Trophoblast cell (in vitro differentiated cells and primary cell): ENCODE results near the gene GFOD1.

ENCODE experiments used
- DNase-seq, 2 donors: peaks; one replicate each; pipeline ENCODE4 v3.0.0-alpha.2; 2016
- H2AFZ ChIP-seq: 2 replicates; pipeline ENCODE4 v1.6.1; 2013; ENCODE audit warnings: low read length, moderate library complexity, mild to moderate bottlenecking; ENCODE audit not compliant: insufficient read depth, poor library complexity
- H2AK5ac ChIP-seq: 2 replicates; pipeline ENCODE4 v1.6.1; 2013; ENCODE audit warnings: mild to moderate bottlenecking, low read length
- H2BK120ac ChIP-seq: 2 replicates; pipeline ENCODE4 v1.6.1; 2013; ENCODE audit warnings: low read length, mild to moderate bottlenecking, moderate library complexity; ENCODE audit not compliant: insufficient read depth, poor library complexity
- H2BK12ac ChIP-seq: 2 replicates; pipeline ENCODE4 v1.6.1; 2013; ENCODE audit warnings: mild to moderate bottlenecking, low read length, moderate library complexity
- H2BK5ac ChIP-seq: 2 replicates; pipeline ENCODE4 v1.6.1; 2013; ENCODE audit warnings: low read length, low read depth, moderate library complexity, mild to moderate bottlenecking; ENCODE audit not compliant: poor library complexity
- H3K14ac ChIP-seq: 2 replicates; pipeline ENCODE4 v1.6.1; 2013; ENCODE audit warnings: mild to moderate bottlenecking, low read length
- H3K18ac ChIP-seq: 2 replicates; pipeline ENCODE4 v1.6.1; 2013; ENCODE audit warnings: mild to moderate bottlenecking, low read length
- H3K23ac ChIP-seq: 2 replicates; pipeline ENCODE4 v1.6.1; 2013; ENCODE audit warnings: low read length
- H3K27ac ChIP-seq: 2 replicates; pipeline ENCODE4 v1.5.1; 2013; ENCODE audit warnings: low read depth, mild to moderate bottlenecking, inconsistent platforms, low read length, moderate library complexity
- H3K27me3 ChIP-seq: 2 replicates; pipeline ENCODE4 v1.6.1; 2013; ENCODE audit warnings: inconsistent platforms, mild to moderate bottlenecking, low read length, moderate library complexity; ENCODE audit not compliant: insufficient read depth
- H3K36me3 ChIP-seq, 2 experiments: 1 replicate in 1 of 2; 2 replicates in 1 of 2; pipeline ENCODE4 v1.6.1; 2013; ENCODE audit warnings: low read length in 2 of 2, mild to moderate bottlenecking in 2 of 2, moderate library complexity in 1 of 2; ENCODE audit not compliant: insufficient read depth in 2 of 2, control insufficient read depth in 1 of 2
- H3K4ac ChIP-seq: 2 replicates; pipeline ENCODE4 v1.6.1; 2013; ENCODE audit warnings: low read depth, mild to moderate bottlenecking, low read length, moderate library complexity
- H3K4me1 ChIP-seq, 2 experiments: 1 replicate in 1 of 2; 2 replicates in 1 of 2; pipeline ENCODE4 v1.6.1; 2013; ENCODE audit warnings: low read length in 2 of 2, mild to moderate bottlenecking in 2 of 2, moderate library complexity in 1 of 2; ENCODE audit not compliant: insufficient read depth in 2 of 2, control insufficient read depth in 1 of 2
- H3K4me2 ChIP-seq: 2 replicates; pipeline ENCODE4 v1.6.1; 2013; ENCODE audit warnings: inconsistent platforms, mild to moderate bottlenecking, low read length, moderate library complexity
- H3K4me3 ChIP-seq: 2 replicates; pipeline ENCODE4 v1.5.1; 2013; ENCODE audit warnings: mild to moderate bottlenecking, low read depth, low read length, inconsistent platforms
- H3K79me1 ChIP-seq: one replicate; pipeline ENCODE4 v1.6.1; 2013; ENCODE audit warnings: low read length
- H3K79me2 ChIP-seq: 2 replicates; pipeline ENCODE4 v1.6.1; 2013; ENCODE audit warnings: low read length, mild to moderate bottlenecking; ENCODE audit not compliant: control insufficient read depth, insufficient read depth, poor library complexity
- H3K9ac ChIP-seq: 2 replicates; pipeline ENCODE4 v1.6.1; 2013; ENCODE audit warnings: mild to moderate bottlenecking, low read length
- H3K9me3 ChIP-seq: 2 replicates; pipeline ENCODE4 v1.6.1; 2013; ENCODE audit warnings: low read depth, mild to moderate bottlenecking, control low read depth, inconsistent platforms, low read length; ENCODE audit not compliant: insufficient read depth
- H4K12ac ChIP-seq: 2 replicates; pipeline ENCODE4 v1.6.1; 2013; ENCODE audit warnings: low read depth, mild to moderate bottlenecking, low read length, moderate library complexity
- H4K8ac ChIP-seq: 2 replicates; pipeline ENCODE4 v1.6.1; 2013; ENCODE audit warnings: low read depth, mild to moderate bottlenecking, low read length, moderate library complexity
- H4K91ac ChIP-seq: one replicate; pipeline ENCODE4 v1.6.1; 2013; ENCODE audit warnings: low read depth, mild to moderate bottlenecking, low read length, moderate library complexity
- WGBS: extraction: QIAGEN DNeasy Blood & Tissue Kit; methylation state at CpG from one replicate; pipeline ENCODE4 v1.1.7; 2013; ENCODE audit warnings: missing lambda C conversion rate; ENCODE audit not compliant: insufficient read length, insufficient coverage; ENCODE audit errors: extremely low coverage; 5-methylcytosine and 5-hydroxymethylcytosine counted together

Gene GFOD1

DNA sequence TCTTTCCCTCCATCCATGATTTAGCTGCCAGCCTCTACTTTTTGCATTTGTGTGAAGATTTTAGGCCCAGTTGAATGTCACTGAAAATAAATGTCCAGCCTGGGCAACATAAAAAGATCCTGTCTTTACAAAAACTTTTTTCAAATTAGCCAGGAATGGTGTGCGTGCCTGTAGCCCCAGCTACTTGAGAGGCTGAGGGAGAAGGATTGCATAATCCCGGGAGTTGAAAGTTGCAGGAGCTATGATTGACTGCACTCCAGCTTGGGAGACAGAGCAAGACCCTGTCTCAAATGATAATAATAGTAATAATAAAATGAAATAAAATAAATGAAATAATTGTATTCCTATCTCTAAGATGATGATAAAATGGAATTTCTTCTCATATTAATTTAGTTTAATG lies 5.0 kb upstream of the GFOD1 start:
- Histone ChIP-seq H4K91ac (no peak overlapping the region), H3K27me3 (peaks cover 8% of the 10 kb centered on the region), H3K23ac (no peak overlapping the region), H3K9ac (no peak overlapping the region), H3K79me2 (no peaks in the 10 kb centered on the region), H3K79me1 (no peaks in the 10 kb centered on the region), H3K27ac (no peak overlapping the region), H3K18ac (no peak overlapping the region), H3K4me1 (peaks cover 8 to 14% of the 10 kb centered on the region in 2 experiments), H3K4me2 (no peak overlapping the region), H2BK120ac (no peak overlapping the region), H2BK12ac (no peak overlapping the region), H2AFZ (no peak overlapping the region), H3K4ac (no peak overlapping the region), H4K8ac (no peak overlapping the region), H3K9me3 (peaks cover 3% of the 10 kb centered on the region), H3K14ac (no peak overlapping the region), H4K12ac (no peak overlapping the region), H2BK5ac (no peak overlapping the region), H3K4me3 (no peak overlapping the region), H2AK5ac (no peak overlapping the region), H3K36me3 (no peaks in the 10 kb centered on the region)
- no peak for DNase-seq
- no CpG with 5 or more reads among the region's 2 CpGs for whole genome bisulfite sequencing

DNA sequence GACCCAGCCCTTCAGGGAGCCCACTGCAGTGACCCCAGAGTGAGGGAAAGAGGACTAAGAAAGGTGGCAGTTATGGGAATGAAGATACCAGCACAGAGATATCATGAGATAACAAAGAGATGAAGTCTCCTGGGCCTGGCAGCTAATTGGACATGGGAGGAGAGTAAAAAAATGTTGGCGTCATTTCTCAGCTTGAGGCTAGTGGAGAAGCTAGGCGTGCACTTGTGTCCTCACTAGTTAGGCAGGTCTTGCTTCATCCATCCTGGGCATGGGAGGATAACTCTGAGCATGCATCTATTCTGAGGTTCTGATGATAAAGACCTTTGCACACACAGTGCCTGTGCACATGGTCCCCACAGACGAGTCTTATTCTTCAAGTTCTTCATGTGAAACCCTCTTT lies 4.1 kb upstream of the GFOD1 start:
- H3K79me1 ChIP-seq, result no peaks in the 10 kb centered on the region
- no peaks in the 10 kb centered on the region for H3K79me2 ChIP-seq
- H3K4ac ChIP-seq, result no peak overlapping the region
- H2BK12ac ChIP-seq, result no peak overlapping the region
- no peak overlapping the region for H3K23ac ChIP-seq
- no peak overlapping the region for H4K91ac ChIP-seq
- no peaks in the 10 kb centered on the region for H3K36me3 ChIP-seq
- H3K14ac ChIP-seq, result no peak overlapping the region
- no peak overlapping the region for H3K4me2 ChIP-seq
- no peak overlapping the region for H2AFZ ChIP-seq
- peaks cover 11% of the 10 kb centered on the region for H3K27me3 ChIP-seq
- no peak overlapping the region for H3K18ac ChIP-seq
- H3K4me3 ChIP-seq, result no peak overlapping the region
- H3K27ac ChIP-seq, result no peak overlapping the region
- H3K4me1 ChIP-seq, result peaks cover 8 to 16% of the 10 kb centered on the region in 2 experiments
- H2BK5ac ChIP-seq, result no peak overlapping the region
- H4K8ac ChIP-seq, result no peak overlapping the region
- no peak overlapping the region for H3K9ac ChIP-seq
- peak; percentile 69 to 78 for DNase-seq
- no peak overlapping the region for H2AK5ac ChIP-seq
- no CpG with 5 or more reads among the region's 3 CpGs for WGBS
- no peak overlapping the region for H2BK120ac ChIP-seq
- no peak overlapping the region for H4K12ac ChIP-seq
- peaks cover 3% of the 10 kb centered on the region for H3K9me3 ChIP-seq

DNA sequence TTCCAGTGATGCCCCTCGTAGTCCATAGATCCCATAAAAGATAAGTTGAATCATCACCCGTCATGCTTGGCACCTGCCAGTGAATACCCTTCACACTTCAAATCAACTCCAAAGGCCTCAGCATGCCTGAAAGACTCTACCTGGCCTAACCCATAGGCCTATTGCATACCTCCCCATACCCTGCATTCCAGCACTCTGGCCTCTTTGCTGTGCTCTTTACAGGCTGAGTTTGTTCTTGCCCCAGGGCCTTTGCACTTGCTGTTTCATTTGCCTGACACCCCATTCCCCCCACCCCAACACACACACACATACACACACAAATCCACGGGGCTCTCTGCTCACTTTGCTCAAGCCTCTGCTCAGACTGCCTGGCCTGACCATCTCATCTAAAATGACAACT lies 3.0 kb upstream of the GFOD1 start:
- H4K8ac ChIP-seq, result no peak overlapping the region
- WGBS, result no CpG with 5 or more reads among the region's 3 CpGs
- no peaks in the 10 kb centered on the region for H3K79me2 ChIP-seq
- no peak overlapping the region for H2AK5ac ChIP-seq
- no peaks in the 10 kb centered on the region for H3K79me1 ChIP-seq
- H3K27ac ChIP-seq, result no peak overlapping the region
- no peak overlapping the region for H3K4me2 ChIP-seq
- no peak overlapping the region for H3K4ac ChIP-seq
- no peak overlapping the region for H2AFZ ChIP-seq
- H3K4me3 ChIP-seq, result no peak overlapping the region
- no peak overlapping the region for H3K9ac ChIP-seq
- peaks cover 3% of the 10 kb centered on the region for H3K9me3 ChIP-seq
- H4K12ac ChIP-seq, result no peak overlapping the region
- no peak overlapping the region for H3K14ac ChIP-seq
- no peak overlapping the region for H2BK5ac ChIP-seq
- no peak overlapping the region for H3K18ac ChIP-seq
- H4K91ac ChIP-seq, result no peak overlapping the region
- peak in 1 of 2 donors; percentile 65 for DNase-seq
- no peak overlapping the region for H3K23ac ChIP-seq
- peaks cover 14% of the 10 kb centered on the region for H3K27me3 ChIP-seq
- H2BK12ac ChIP-seq, result no peak overlapping the region
- H2BK120ac ChIP-seq, result no peak overlapping the region
- no peaks in the 10 kb centered on the region for H3K36me3 ChIP-seq
- peaks cover 8 to 20% of the 10 kb centered on the region in 2 experiments for H3K4me1 ChIP-seq

DNA sequence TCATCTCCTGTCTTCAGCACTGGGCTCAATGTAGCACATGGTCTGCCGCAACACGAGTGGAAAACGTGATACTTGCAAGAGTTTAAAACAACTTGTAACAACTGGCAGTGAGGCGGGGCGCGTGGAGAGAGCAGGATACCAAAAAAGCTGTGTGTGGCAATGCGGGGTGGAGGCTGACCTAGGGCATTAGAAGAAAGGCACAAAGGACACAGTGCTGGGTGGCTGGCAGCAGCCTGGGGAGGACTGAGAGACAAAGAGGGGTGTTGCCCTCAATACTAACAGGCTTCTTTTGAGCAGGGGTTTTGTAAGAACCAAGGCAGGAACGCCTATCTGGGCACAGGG lies 1.5 kb upstream of the GFOD1 start:
- H3K36me3 ChIP-seq, result no peaks in the 10 kb centered on the region
- H3K4me2 ChIP-seq, result no peak overlapping the region
- H3K4ac ChIP-seq, result no peak overlapping the region
- no peak overlapping the region for H3K27ac ChIP-seq
- no peak overlapping the region for H2BK5ac ChIP-seq
- H4K12ac ChIP-seq, result no peak overlapping the region
- H4K8ac ChIP-seq, result no peak overlapping the region
- no peak overlapping the region for H3K4me3 ChIP-seq
- peaks cover 15% of the 10 kb centered on the region for H3K27me3 ChIP-seq
- no peak overlapping the region for H3K18ac ChIP-seq
- H2BK12ac ChIP-seq, result no peak overlapping the region
- no peak overlapping the region for H2AFZ ChIP-seq
- H3K79me2 ChIP-seq, result no peaks in the 10 kb centered on the region
- WGBS, result no CpG with 5 or more reads among the region's 8 CpGs
- H3K14ac ChIP-seq, result no peak overlapping the region
- no peak overlapping the region for H2AK5ac ChIP-seq
- H3K4me1 ChIP-seq, result peaks cover 5 to 19% of the 10 kb centered on the region in 2 experiments
- H3K9ac ChIP-seq, result no peak overlapping the region
- peaks cover 3% of the 10 kb centered on the region for H3K9me3 ChIP-seq
- no peak for DNase-seq
- no peak overlapping the region for H4K91ac ChIP-seq
- H2BK120ac ChIP-seq, result no peak overlapping the region
- H3K79me1 ChIP-seq, result no peaks in the 10 kb centered on the region
- H3K23ac ChIP-seq, result no peak overlapping the region
